ENCODE measurements around the gene AVPR1A.

The AVPR1A gene

DNA sequence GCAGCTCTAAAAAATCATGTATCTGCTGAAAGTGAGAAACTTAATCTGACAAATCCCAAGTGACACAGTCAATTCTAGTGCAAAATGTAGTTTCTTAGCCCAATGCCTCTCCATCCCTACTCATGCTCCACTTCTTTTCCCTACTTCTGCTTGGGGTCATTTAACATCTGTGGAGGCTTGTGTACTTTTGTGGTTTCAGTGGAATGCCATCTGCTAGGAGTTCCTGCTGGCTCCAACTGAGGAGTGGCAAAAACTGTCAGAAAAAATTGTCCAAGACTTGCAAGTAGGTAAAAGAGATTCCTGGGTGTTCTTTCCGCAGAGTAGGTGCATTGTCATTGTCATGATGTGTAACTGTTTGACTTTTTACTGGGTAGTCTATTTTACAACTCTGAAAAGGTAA, 12.5 kb upstream of the AVPR1A start:
- Histone ChIP-seq H3K27me3 (ENCODE audit: insufficient read depth, low read depth, severe bottlenecking) (no peaks in the 10 kb centered on the region), H3K36me3 (no peaks in the 10 kb centered on the region), H3K4me3 (ENCODE audit: low read depth, low read length) (no peak overlapping the region), H3K9me3 (ENCODE audit: severe bottlenecking) (no peaks in the 10 kb centered on the region), H3K27ac (no peak overlapping the region)
- no peak for DNase-seq
- TF ChIP-seq, protein P1, sequence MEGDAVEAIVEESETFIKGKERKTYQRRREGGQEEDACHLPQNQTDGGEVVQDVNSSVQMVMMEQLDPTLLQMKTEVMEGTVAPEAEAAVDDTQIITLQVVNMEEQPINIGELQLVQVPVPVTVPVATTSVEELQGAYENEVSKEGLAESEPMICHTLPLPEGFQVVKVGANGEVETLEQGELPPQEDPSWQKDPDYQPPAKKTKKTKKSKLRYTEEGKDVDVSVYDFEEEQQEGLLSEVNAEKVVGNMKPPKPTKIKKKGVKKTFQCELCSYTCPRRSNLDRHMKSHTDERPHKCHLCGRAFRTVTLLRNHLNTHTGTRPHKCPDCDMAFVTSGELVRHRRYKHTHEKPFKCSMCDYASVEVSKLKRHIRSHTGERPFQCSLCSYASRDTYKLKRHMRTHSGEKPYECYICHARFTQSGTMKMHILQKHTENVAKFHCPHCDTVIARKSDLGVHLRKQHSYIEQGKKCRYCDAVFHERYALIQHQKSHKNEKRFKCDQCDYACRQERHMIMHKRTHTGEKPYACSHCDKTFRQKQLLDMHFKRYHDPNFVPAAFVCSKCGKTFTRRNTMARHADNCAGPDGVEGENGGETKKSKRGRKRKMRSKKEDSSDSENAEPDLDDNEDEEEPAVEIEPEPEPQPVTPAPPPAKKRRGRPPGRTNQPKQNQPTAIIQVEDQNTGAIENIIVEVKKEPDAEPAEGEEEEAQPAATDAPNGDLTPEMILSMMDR (IDR thresholded peaks at IDR 0.05; ENCODE audit: low read depth, low read length): no peak

DNA sequence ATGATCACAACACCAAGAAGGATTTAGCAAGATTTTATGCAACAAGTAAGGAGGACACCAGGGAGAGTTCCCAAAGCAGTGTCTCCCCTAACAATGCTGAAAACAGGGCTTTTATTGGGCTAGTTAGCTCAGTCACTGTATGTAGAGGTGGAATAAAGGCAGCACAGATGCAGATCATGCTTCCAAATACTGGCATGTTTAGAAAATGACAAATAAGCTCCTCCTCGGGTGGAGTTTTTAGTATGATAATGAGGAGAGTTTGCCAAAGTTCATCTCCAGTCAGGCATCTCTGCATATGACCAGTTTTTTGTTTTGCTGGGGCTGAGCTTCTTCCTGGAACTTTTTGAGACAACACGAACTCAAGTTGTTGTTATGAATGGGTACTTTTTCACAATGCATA, 4.4 kb upstream of the AVPR1A start:
- Histone ChIP-seq H3K4me3 (ENCODE audit: low read depth, low read length) (no peak overlapping the region), H3K27ac (no peak overlapping the region)

DNA sequence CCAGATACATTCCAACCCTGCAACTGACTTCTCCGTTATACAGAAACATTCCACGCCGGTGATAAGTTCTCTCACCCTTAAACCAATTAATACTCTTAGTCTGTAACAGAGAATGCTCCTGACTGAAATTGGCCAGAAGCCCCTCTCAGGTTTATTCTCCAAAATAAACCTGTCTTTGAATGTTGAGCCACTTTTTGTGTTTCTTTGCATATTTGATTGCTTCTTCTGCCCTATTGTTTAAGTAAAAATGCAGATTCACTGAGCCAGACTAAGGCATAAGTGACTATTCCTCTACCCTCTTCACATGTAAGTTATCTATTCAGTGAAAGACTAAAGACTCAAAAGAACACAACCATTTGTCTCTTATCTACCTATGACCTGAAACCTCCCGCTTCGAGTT, 3.6 kb upstream of the AVPR1A start:
- DNase-seq: no peak
- Histone ChIP-seq H3K36me3 (no peaks in the 10 kb centered on the region), H3K27me3 (ENCODE audit: insufficient read depth, low read depth, severe bottlenecking) (peaks cover 23% of the 10 kb centered on the region)

More for the DNA sequence above, 4.4 kb upstream of the AVPR1A start:
- Histone ChIP-seq H3K27me3 (ENCODE audit: insufficient read depth, low read depth, severe bottlenecking) (peaks cover 15% of the 10 kb centered on the region), H3K36me3 (no peaks in the 10 kb centered on the region), H3K9me3 (ENCODE audit: severe bottlenecking) (peaks cover 5% of the 10 kb centered on the region)
- no peak for DNase-seq
- TF ChIP-seq, protein P1 (IDR thresholded peaks at IDR 0.05; ENCODE audit: low read depth, low read length): no peak

DNA sequence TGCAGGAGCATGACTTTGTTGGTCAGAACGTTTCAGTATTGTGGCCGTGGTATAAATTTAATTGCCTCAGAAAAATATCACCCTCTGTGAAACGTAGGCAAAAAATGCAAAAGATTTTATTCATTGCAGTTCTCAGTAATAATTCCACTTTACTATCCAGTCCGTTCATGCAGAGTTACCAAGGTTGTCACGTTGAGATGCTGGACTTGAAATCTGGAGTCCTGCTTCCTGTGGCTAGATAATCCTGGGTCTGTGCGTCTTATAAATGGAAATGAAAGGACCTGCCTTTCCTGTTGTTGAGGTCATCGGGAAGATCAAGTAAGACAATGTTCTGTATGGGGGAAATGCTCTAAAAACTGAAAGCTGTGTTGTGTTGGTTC, 1.3 kb upstream of the AVPR1A start:
- no peak for DNase-seq
- no peak overlapping the region for H3K27ac ChIP-seq
- no peaks in the 10 kb centered on the region for H3K36me3 ChIP-seq
- peaks cover 5% of the 10 kb centered on the region for H3K9me3 ChIP-seq (ENCODE audit: severe bottlenecking)
- peaks cover 32% of the 10 kb centered on the region for H3K27me3 ChIP-seq (ENCODE audit: insufficient read depth, low read depth, severe bottlenecking)
- H3K4me3 ChIP-seq (ENCODE audit: low read depth, low read length): peak overlapping the region; percentile 50; the same call in 1 of the 2 replicates
- TF ChIP-seq, protein P1 (IDR thresholded peaks at IDR 0.05; ENCODE audit: low read depth, low read length): no peak

More for the DNA sequence above, 3.6 kb upstream of the AVPR1A start:
- H3K9me3 ChIP-seq (ENCODE audit: severe bottlenecking): peaks cover 5% of the 10 kb centered on the region
- no peak overlapping the region for H3K27ac ChIP-seq
- H3K4me3 ChIP-seq (ENCODE audit: low read depth, low read length): no peak overlapping the region
- TF ChIP-seq, protein P1 (IDR thresholded peaks at IDR 0.05; ENCODE audit: low read depth, low read length): no peak

DNA sequence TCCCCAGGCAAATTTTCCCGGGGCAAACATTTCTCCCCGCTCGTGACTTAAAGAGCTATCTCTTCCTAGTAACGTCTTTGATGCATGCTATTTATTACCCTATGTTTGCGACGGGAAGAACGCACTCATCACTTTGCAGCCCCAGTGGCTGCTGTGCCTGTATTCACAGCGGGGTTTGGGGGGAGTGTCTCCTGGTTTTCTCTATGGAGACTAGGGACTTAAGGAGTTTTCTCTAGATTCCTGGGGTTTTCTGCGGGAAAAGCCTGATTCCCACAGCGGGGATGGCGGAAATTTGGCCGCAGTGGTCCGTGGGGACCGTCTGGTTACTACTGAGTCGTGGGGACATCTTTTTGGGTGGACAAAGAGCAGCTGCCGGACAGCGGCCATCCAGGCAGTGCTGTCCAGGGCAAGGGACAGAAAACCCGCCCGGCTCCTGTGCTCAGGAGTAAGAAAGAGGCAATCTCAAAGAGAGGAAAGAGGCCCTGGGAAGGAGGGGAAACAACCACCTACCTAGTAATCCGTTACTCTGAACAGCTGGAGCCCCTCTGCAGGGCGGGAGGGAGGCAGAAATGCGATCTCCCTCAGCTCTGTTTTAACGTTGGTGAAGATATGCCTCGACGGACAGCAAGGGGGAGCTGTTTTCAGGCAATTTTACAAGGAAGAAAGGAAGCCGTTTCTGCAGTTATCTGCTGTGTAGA, 771 bp upstream of the AVPR1A start:
- H3K27ac ChIP-seq: no peak overlapping the region
- peak; percentile 74 for DNase-seq
- TF ChIP-seq, protein P1 (IDR thresholded peaks at IDR 0.05; ENCODE audit: low read depth, low read length): peak; percentile 78
- H3K27me3 ChIP-seq (ENCODE audit: insufficient read depth, low read depth, severe bottlenecking): peaks cover 32% of the 10 kb centered on the region
- peaks cover 5% of the 10 kb centered on the region for H3K9me3 ChIP-seq (ENCODE audit: severe bottlenecking)
- no peaks in the 10 kb centered on the region for H3K36me3 ChIP-seq
- H3K4me3 ChIP-seq (ENCODE audit: low read depth, low read length): peak overlapping the region; percentile 50
